SH-SY5Y (cell line): ENCODE measurements around the gene ABCC9.

Source experiments
- GATA2 ChIP-seq: IDR thresholded peaks from 2 replicates; pipeline ENCODE4 v1.6.1; 2011; ENCODE audit warnings: mild to moderate bottlenecking, low read depth, low read length
- GATA3 ChIP-seq: IDR thresholded peaks from 2 replicates; pipeline ENCODE4 v1.6.1; 2011; ENCODE audit warnings: low read depth, mild to moderate bottlenecking, low read length, moderate library complexity

DNA sequence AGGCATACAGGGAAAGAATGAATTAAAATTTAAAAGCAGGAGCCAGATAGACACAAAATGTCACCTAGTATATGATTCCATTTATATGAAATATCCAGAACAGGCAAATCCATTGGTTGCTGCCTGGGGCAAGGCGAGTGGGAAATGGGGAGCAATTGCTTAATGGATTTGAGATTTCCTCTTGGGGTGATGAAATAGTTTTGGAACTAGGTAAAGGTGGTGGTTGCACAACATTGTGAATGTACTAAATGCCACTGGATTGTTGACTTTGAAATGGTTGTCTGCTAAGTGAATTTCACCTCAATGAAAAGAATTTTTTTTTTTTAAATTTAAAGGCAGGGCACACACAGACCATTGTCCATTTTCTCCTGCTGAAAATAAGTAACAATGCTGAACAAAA, 61.9 kb downstream of the ABCC9 start:
- TF ChIP-seq GATA3, result no peak
- TF ChIP-seq GATA2, result no peak
